Ascending aorta (tissue), 2 donors: ENCODE results near the gene MTRR. TPM values are rescaled to one million over a fixed set of nuclear protein-coding genes. Genes with fewer than 3 reads are reported as not detected.
A peak's percentile ranks its signal among the peaks of the same experiment; 100 is the strongest.

ENCODE experiments used
- DNase-seq, 2 donors: peaks; one replicate each; pipeline ENCODE4 v3.0.0-alpha.2; 2019; ENCODE audit warnings: low spot score in 2 of 2
- H3K27ac ChIP-seq, 2 donors: fragments of 200-600 bp; sonication (generic); one replicate each; pipeline ENCODE4 v1.5.1; 2016 to 2017; ENCODE audit warnings: mild to moderate bottlenecking in 1 of 2
- H3K27me3 ChIP-seq: fragments of 200-600 bp; sonication (generic); one replicate; pipeline ENCODE4 v1.5.1; 2017
- H3K36me3 ChIP-seq, 2 donors: fragments of 200-600 bp; sonication (generic); one replicate each; pipeline ENCODE4 v1.5.1; 2016
- H3K4me1 ChIP-seq, 2 donors: fragments of 200-600 bp; sonication (generic); one replicate each; pipeline ENCODE4 v1.5.1; 2016 to 2017; ENCODE audit warnings: mild to moderate bottlenecking in 1 of 2
- H3K4me3 ChIP-seq, 2 donors: fragments of 200-600 bp; sonication (generic); one replicate each; pipeline ENCODE4 v1.5.1; 2016 to 2017; ENCODE audit warnings: mild to moderate bottlenecking in 1 of 2
- H3K9me3 ChIP-seq, 2 donors: fragments of 200-600 bp; sonication (generic); one replicate each; pipeline ENCODE4 v1.5.1; 2016
- CTCF ChIP-seq, 3 experiments: fragments of 200-600 bp in 2 of 3; fragments of 450-650 bp in 1 of 3; sonication (generic) in 2 of 3; IDR thresholded peaks; one replicate each; pipeline ENCODE4 v1.5.1; 2016 to 2019; ENCODE audit warnings: antibody characterized with exemption in 3 of 3, mild to moderate bottlenecking in 1 of 3, moderate library complexity in 1 of 3
- intact Hi-C: fragments of 100-400 bp; cut with DNase I; formaldehyde crosslinking; loops from one replicate; pipeline ENCODE4 v1.15.1; 2023
- total RNA-seq: library from RNA; depleted of rRNA; stranded (reverse); fragments of >200 nt; gene quantifications from one replicate; pipeline ENCODE4 v1.1.0, GENCODE V29; 2016

MTRR gene
- total RNA-seq, 1 donor from 2014 or later: 15.0 TPM

DNA sequence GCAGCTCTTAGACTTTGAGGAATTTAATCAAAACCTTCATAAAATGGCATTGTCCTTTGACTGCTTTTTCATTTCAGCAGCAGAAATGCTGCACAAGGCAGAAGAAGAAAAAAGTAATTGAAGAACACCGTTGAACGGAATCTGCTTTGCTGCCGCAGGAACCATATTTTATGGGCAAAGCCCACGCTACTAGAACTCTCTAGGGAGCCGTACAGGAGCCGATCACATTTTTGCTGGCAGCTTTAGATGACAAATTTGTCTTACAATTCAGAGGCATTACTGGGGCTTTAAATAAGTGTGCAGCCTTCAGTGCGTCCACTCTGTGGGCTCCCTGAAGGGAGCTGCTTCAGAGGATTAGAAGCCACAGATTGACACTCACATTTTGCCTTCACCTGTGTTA lies 23.4 kb upstream of the MTRR start:
- Histone ChIP-seq H3K27me3 (peaks cover 5% of the 10 kb centered on the region), H3K27ac (no peak overlapping the region), H3K9me3 (no peaks in the 10 kb centered on the region), H3K4me1 (peaks cover 3 to 4% of the 10 kb centered on the region in 2 donors), H3K4me3 (no peak overlapping the region), H3K36me3 (no peaks in the 10 kb centered on the region)
- TF ChIP-seq CTCF (IDR thresholded peaks at IDR 0.05): no peak
- intact Hi-C loops: no loop called here
- no peak for DNase-seq

DNA sequence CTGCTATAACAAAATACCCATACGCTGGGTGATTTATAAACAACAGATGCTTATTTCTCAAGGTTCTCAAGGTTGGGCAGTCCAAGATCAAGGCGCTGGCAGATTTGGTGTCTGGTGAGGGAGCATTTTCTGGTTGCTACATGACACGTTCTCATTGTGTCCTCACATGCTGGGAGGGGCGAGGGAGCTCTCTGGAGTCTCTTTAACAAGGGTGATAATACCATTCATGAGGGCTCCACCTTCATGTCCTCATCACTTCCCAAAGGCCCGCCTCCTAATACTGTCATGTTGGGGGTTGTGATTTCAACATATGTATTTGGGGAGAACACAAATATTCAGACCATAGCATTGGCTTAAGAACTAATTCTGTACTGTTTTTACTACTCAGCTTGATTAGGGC lies 22.6 kb upstream of the MTRR start:
- H3K4me1 ChIP-seq: peaks cover 3 to 4% of the 10 kb centered on the region in 2 donors
- no peaks in the 10 kb centered on the region for H3K36me3 ChIP-seq
- no peak for DNase-seq
- peaks cover 5% of the 10 kb centered on the region for H3K27me3 ChIP-seq
- TF ChIP-seq CTCF (IDR thresholded peaks at IDR 0.05): no peak
- no peak overlapping the region for H3K27ac ChIP-seq
- H3K9me3 ChIP-seq: no peaks in the 10 kb centered on the region
- no peak overlapping the region for H3K4me3 ChIP-seq
- intact Hi-C loops: no loop called here

GRCh38 chr5:7848296-7848695 lies 20.7 kb upstream of the MTRR start:
- intact Hi-C loops: no loop called here
- no peak for DNase-seq
- H3K27ac ChIP-seq: no peak overlapping the region
- peaks cover 3 to 4% of the 10 kb centered on the region in 2 donors for H3K4me1 ChIP-seq
- no peak overlapping the region for H3K4me3 ChIP-seq
- TF ChIP-seq CTCF (IDR thresholded peaks at IDR 0.05): no peak
- no peaks in the 10 kb centered on the region for H3K9me3 ChIP-seq
- no peaks in the 10 kb centered on the region for H3K36me3 ChIP-seq
- peaks cover 5% of the 10 kb centered on the region for H3K27me3 ChIP-seq

DNA sequence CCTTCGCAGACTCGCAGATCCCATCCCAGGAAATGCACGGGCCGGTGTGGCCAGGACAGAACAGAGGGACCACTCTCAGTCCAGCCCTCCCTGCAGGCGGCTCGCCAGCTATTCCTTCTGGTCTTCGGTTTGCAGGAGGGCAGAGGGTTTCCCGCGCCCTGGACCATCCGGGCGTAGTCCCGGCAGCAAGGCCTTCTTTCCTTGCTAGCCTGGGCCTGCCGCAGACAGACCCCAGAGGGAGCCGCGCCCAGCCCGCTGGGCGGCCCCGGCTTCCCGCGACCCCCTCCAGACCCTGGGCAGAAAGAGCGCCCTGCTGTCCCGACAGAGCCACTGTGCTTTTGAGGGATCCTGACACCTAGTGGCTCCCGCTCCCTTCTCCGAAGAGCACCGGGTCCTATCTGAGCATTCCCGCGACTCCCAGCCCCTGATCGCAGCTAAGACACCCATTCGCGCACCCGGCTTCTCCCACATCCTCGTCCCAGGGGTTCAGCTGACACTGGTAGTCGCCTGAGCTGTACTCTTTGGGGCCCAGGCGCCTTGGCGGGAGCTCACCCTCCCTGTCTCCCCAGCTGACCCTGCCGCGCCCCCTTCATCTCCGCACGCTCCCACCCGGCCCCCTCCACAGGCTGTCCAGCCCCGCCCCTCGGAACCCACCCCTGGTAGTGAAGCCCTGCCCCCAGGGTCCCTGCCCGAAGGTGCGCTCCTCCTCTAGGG lies 19.1 kb upstream of the MTRR start:
- peak overlapping the region; percentile 58 to 73 for H3K4me3 ChIP-seq
- H3K36me3 ChIP-seq: no peaks in the 10 kb centered on the region
- no peaks in the 10 kb centered on the region for H3K9me3 ChIP-seq
- no peak for DNase-seq
- H3K4me1 ChIP-seq: peaks cover 3 to 4% of the 10 kb centered on the region in 2 donors
- no peak overlapping the region for H3K27ac ChIP-seq
- peak in 1 of 3 experiments; percentile 28 for TF ChIP-seq CTCF (IDR thresholded peaks at IDR 0.05)
- peaks cover 5% of the 10 kb centered on the region for H3K27me3 ChIP-seq
- intact Hi-C loops: loop anchor here (10.0 kb wide), 1 partner anchor 455 kb away; the partner anchor contains the start of gene ADCY2

- no peak for DNase-seq
- H3K36me3 ChIP-seq: no peaks in the 10 kb centered on the region
- no peaks in the 10 kb centered on the region for H3K9me3 ChIP-seq
- peak in 2 of 3 experiments; percentile 13 to 31 for TF ChIP-seq CTCF (IDR thresholded peaks at IDR 0.05)
- peaks cover 5% of the 10 kb centered on the region for H3K27me3 ChIP-seq
- no peak within 1 kb of the TSS for H3K27ac ChIP-seq
- peaks cover 3 to 4% of the 10 kb centered on the region in 2 donors for H3K4me1 ChIP-seq
- H3K4me3 ChIP-seq: peak within 1 kb of the TSS; percentile 58 to 73
- intact Hi-C loops: loop anchor here (10.0 kb wide), 1 partner anchor 456 kb away; the partner anchor contains the start of gene ADCY2
These were observed 18.3 kb upstream of the MTRR start, which contains the start of gene CFAP90 for GRCh38 chr5:7850395-7851239. Gene CFAP90, minus strand, starts transcription at chr5:7851133. Its CDS starts 112 bp downstream, at chr5:7851021.
